GM10847 (cell line): ENCODE measurements around the gene ADGRG6.

ENCODE experiments used
- POLR2A ChIP-seq: IDR thresholded peaks from 2 replicates; pipeline ENCODE4 v1.6.1; 2011; ENCODE audit not compliant: insufficient read length; ENCODE audit errors: extremely low read depth

ADGRG6 gene

GRCh38 chr6:142328070-142328469 is 26.3 kb downstream of the ADGRG6 start:
- TF ChIP-seq POLR2A = no peak

- TF ChIP-seq POLR2A = no peak
These were observed 27.8 kb downstream of the ADGRG6 start for GRCh38 chr6:142329486-142330113.

- TF ChIP-seq POLR2A = no peak
These were observed 29.3 kb downstream of the ADGRG6 start for GRCh38 chr6:142331075-142331551.

DNA sequence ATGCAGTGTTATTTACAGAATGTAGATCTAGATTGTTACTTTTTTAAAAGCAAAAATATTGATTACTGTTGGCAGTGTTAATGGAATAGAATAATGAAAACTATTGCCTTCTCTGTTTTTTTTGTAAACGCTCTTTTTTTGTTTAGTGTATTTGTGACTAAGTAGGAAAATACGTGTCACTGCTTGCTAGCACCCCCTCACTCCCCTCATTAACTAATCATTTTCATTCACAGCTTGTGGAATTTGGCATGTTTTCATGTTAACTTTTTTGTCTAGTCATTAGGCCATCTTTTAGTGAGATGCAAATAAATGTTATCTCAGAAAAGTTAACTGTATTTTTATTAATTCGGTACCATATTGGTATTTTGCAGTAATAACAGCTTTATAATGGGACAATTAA is 29.8 kb downstream of the ADGRG6 start:
- no peak for TF ChIP-seq POLR2A

DNA sequence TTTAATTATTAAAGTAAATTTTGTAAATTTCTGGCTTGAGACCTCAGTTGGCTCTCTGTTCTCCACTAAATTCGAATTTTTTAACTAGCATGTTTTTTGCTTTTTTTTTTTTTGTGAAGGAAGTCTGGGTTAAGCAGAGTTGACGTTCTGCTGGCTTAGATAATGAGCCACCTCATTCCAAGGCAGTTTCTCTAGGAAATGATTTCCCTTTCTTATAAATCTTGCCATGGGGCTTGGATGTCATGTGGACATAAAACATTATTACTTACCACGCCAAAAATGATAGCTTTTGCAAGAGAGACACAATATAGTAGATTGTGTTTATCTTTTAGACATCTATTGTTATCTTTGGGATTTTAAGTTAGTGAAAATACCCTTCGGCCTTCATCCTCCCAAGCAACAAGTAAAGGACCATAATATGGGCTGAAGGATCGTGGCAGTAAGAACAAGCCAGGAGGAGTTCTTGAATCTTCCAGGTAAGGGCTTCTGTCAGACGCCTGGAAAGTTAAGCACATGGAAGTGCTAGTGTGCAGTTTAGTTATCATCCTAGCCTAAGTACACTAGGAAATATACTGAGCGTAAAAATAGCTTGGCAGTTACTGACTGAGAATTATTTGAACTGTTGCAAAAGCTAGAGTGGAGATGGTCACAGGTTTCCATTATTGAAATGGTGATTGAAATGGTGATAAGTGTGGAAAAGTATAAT is 30.7 kb downstream of the ADGRG6 start:
- no peak for TF ChIP-seq POLR2A

GRCh38 chr6:142333431-142333830 is 31.6 kb downstream of the ADGRG6 start:
- no peak for TF ChIP-seq POLR2A

GRCh38 chr6:142334294-142334693 is 32.5 kb downstream of the ADGRG6 start:
- TF ChIP-seq POLR2A = no peak

DNA sequence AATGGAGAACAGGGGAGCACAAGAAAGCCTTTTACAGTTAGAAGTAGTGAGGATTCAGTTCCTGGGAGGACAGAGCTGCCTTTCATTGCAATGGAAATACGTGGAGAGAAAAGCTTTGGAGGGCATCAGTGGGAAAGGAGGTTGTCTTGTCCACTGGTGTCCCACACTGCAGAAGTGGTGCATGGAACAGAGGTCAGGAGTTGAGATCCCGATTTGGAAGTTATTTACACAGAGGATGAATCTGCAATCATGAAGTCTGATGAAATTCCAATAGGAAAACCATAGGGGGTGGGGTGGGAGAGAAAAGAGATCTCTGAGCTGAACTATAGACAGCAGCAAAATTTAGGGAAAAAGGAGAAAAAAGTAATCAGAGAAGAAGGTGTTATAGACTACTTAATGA is 33.6 kb downstream of the ADGRG6 start:
- TF ChIP-seq POLR2A = no peak

- no peak for TF ChIP-seq POLR2A
These were observed 34.4 kb downstream of the ADGRG6 start for GRCh38 chr6:142336183-142336582.

GRCh38 chr6:142336787-142337186 is 35.0 kb downstream of the ADGRG6 start:
- no peak for TF ChIP-seq POLR2A

- no peak for TF ChIP-seq POLR2A
These were observed 37.3 kb downstream of the ADGRG6 start for GRCh38 chr6:142339113-142339512.

DNA sequence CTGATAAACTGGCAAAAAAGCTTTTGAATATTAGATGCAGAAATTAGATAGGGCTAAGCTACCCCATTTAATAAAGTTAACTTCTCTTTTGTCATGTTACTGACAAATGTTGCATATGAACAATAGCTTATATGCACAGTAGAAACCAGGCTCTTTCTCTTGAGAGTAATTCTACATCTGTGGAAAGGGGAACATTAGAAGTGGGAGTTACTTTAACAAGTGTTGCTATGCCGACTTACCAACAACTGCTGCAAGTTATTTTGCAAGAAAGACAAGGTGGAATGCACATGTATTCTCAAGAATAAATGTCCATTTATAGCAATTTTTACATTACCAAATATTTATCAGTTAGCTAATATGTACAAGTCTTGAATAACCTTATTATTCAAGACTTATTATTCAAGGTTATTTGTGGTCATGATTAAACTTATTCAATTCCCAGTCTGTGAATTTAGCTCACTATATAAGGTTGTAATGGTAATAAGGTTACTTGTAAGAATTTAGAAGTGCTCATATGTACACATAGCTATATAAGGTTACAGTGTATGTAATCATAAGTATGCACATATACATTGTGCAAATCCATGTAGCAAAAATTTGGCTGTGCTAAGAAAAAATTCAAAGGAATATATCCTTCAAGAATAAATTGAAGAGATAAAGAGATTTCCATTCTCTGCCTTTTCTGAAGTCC is 38.3 kb downstream of the ADGRG6 start:
- no peak for TF ChIP-seq POLR2A

DNA sequence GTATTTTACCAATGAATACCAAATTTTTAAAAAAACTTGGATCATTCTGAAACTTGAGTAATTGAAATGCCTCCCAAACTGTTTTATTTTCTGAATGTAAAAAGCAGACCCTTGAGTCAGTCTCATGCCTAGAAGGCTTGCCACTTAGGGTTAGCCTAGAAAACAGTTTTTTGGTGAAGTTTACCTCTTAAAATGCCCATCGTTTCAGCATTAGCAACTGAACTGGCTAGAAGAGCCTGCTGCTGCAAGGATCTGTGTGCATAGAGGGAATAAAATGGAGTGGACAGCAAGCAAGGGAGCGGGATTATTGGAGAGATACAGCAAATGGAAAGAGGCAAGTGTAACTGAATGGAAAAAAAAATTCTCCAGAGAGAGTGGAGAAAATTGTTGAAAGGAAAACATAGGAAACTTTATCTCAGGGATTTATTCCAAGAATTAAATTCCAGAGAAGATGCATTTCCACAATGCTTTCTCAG is 40.1 kb downstream of the ADGRG6 start:
- no peak for TF ChIP-seq POLR2A

DNA sequence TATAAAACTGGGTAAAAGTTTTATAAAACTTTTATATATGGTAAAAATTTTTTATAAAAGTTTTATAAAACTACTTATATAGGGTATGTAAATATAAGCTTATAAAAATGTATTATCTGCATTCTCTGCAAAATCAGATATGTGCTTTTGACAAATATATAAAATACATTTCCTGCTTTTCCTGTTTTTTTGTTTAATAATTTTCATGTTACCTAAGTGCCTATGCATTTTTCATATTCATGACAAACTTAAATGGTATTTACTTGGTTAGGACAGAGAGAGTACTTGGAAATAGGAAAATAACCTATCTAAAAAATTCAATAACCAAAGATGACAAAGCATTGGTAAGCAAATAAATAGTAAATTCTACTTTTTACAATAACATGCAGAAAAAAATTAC is 41.2 kb downstream of the ADGRG6 start:
- no peak for TF ChIP-seq POLR2A

GRCh38 chr6:142343938-142344337 is 42.1 kb downstream of the ADGRG6 start:
- TF ChIP-seq POLR2A = no peak

- no peak for TF ChIP-seq POLR2A
These were observed 43.5 kb downstream of the ADGRG6 start for GRCh38 chr6:142345261-142345660.
